ENCODE data around the gene SLC43A2.

Gene SLC43A2

GRCh38 chr17:1560858-1561355, 67.7 kb downstream of the SLC43A2 start:
- no peak for DNase-seq

- DNase-seq = no peak
Observed at GRCh38 chr17:1560101-1560857, 68.4 kb downstream of the SLC43A2 start.

- no peak for DNase-seq
Observed at GRCh38 chr17:1559047-1560043, 69.3 kb downstream of the SLC43A2 start.

GRCh38 chr17:1558401-1558800, 70.2 kb downstream of the SLC43A2 start:
- DNase-seq = no peak

GRCh38 chr17:1557355-1558095, 71.1 kb downstream of the SLC43A2 start:
- DNase-seq = no peak

GRCh38 chr17:1555651-1556471, 72.8 kb downstream of the SLC43A2 start:
- no peak for DNase-seq

GRCh38 chr17:1554751-1555540, 73.7 kb downstream of the SLC43A2 start:
- DNase-seq = no peak

- no peak for DNase-seq
Observed at GRCh38 chr17:1553354-1554266, 75.0 kb downstream of the SLC43A2 start.

- DNase-seq = no peak
Observed at GRCh38 chr17:1552932-1553331, 75.7 kb downstream of the SLC43A2 start.

GRCh38 chr17:1551741-1552140, 76.9 kb downstream of the SLC43A2 start:
- DNase-seq = no peak

GRCh38 chr17:1548032-1548431, 80.6 kb downstream of the SLC43A2 start:
- no peak for DNase-seq

- no peak for DNase-seq
Observed at GRCh38 chr17:1546292-1546922, 82.2 kb downstream of the SLC43A2 start.

GRCh38 chr17:1545618-1546017, 83.0 kb downstream of the SLC43A2 start:
- DNase-seq = no peak

- no peak for DNase-seq
Observed at GRCh38 chr17:1542316-1542715, 86.3 kb downstream of the SLC43A2 start.

- DNase-seq = no peak
Observed at GRCh38 chr17:1541367-1541904, 87.2 kb downstream of the SLC43A2 start.

GRCh38 chr17:1539811-1540210, 88.8 kb downstream of the SLC43A2 start:
- no peak for DNase-seq

GRCh38 chr17:1535737-1536136, 92.9 kb downstream of the SLC43A2 start:
- no peak for DNase-seq

- no peak for DNase-seq
Observed at GRCh38 chr17:1533661-1534325, 94.8 kb downstream of the SLC43A2 start.
